Activated CD4-positive, alpha-beta T cell treated with anti-CD3 and anti-CD28 coated beads, Interleukin-2, Interleukin-6, amounts not matched to agents 100 ng/mL and 50 ng/mL, durations not matched to agents 16 hours and 8 hours (primary cell): ENCODE measurements around the gene ARSK.

Experiments
- DNase-seq: peaks from one replicate; pipeline ENCODE4 v3.0.0-alpha.2; 2020

ARSK gene

GRCh38 chr5:95652849-95653248 lies 97.9 kb downstream of the ARSK start:
- DNase-seq: no peak

- DNase-seq: no peak
Observed at GRCh38 chr5:95654196-95654595, 99.3 kb downstream of the ARSK start.
